Neural crest cell (in vitro differentiated cells): ENCODE data around the gene TEX14. TPM values are rescaled to one million over a fixed set of nuclear protein-coding genes. Genes with fewer than 3 reads are reported as not detected.

Source experiments
- DNase-seq: peaks from one replicate; pipeline ENCODE4 v3.0.0; 2021; ENCODE audit warnings: low read depth, mixed read lengths, low spot score
- H3K27ac Mint-ChIP-seq: one replicate; pipeline ENCODE4 v1.8.0; 2021; ENCODE audit warnings: mild to moderate bottlenecking, mixed read lengths; ENCODE audit not compliant: unreplicated experiment
- H3K27me3 Mint-ChIP-seq: 2 replicates; pipeline ENCODE4 v1.8.0; 2021; ENCODE audit warnings: low read depth, mild to moderate bottlenecking, mixed read lengths
- H3K36me3 Mint-ChIP-seq: 2 replicates; pipeline ENCODE4 v1.8.0; 2021; ENCODE audit warnings: low read depth, mild to moderate bottlenecking, mixed read lengths
- H3K4me1 Mint-ChIP-seq: 2 replicates; pipeline ENCODE4 v1.8.0; 2021; ENCODE audit warnings: mixed read lengths
- H3K4me3 Mint-ChIP-seq: one replicate; pipeline ENCODE4 v1.8.0; 2021; ENCODE audit warnings: mild to moderate bottlenecking, mixed read lengths
- H3K9me3 Mint-ChIP-seq: 2 replicates; pipeline ENCODE4 v1.8.0; 2021; ENCODE audit warnings: mixed read lengths
- total RNA-seq: library from RNA; stranded (reverse); gene quantifications from 2 replicates; pipeline ENCODE4 v1.2.1, GENCODE V29; 2021
- TF ChIP-seq, protein P1 (sequence below): fragments of 200-600 bp; sonication (generic); conservative IDR thresholded peaks from 2 replicates; pipeline ENCODE4 v1.5.0; 2021; ENCODE audit warnings: antibody characterized with exemption, mild to moderate bottlenecking

TEX14 gene
- total RNA-seq, 1 donor from 2014 or later, result 0.21 TPM

DNA sequence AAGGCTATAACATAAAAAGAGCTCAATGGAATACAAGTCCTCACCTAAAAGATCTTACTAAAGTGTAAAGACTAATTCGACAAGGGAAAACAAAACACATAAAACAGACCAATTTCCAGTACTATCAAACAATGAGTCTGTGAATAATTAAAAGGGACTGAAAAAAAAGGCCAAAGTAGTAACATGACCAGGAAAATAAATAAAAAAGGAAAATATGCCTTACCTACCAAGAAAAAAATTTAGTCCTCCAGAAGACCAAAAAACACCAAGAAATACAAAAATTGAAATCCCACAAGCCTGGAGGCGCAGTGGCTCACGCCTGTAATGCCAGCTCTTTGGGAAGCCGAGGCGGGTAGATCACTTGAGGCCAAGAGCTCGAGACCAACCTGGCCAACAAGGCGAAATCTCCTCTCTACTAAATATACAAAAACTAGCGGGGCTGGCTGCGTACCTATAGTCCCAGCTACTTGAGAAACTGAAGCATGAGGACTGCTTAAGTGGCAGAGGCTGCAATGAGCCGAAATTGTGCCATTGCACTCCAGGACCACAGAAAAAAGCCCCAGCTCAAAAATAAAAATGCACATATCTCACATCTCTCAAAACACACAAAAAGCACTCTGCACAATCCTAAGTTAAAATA is 60.8 kb downstream of the TEX14 start:
- H3K9me3 Mint-ChIP-seq, result no peaks in the 10 kb centered on the region
- DNase-seq, result peak; percentile 26
- H3K4me1 Mint-ChIP-seq, result peaks cover 6% of the 10 kb centered on the region
- peak overlapping the region; percentile 66 for H3K27ac Mint-ChIP-seq
- H3K27me3 Mint-ChIP-seq, result no peaks in the 10 kb centered on the region
- peak overlapping the region; percentile 26 for H3K4me3 Mint-ChIP-seq
- H3K36me3 Mint-ChIP-seq, result no peaks in the 10 kb centered on the region
- TF ChIP-seq, protein P1, sequence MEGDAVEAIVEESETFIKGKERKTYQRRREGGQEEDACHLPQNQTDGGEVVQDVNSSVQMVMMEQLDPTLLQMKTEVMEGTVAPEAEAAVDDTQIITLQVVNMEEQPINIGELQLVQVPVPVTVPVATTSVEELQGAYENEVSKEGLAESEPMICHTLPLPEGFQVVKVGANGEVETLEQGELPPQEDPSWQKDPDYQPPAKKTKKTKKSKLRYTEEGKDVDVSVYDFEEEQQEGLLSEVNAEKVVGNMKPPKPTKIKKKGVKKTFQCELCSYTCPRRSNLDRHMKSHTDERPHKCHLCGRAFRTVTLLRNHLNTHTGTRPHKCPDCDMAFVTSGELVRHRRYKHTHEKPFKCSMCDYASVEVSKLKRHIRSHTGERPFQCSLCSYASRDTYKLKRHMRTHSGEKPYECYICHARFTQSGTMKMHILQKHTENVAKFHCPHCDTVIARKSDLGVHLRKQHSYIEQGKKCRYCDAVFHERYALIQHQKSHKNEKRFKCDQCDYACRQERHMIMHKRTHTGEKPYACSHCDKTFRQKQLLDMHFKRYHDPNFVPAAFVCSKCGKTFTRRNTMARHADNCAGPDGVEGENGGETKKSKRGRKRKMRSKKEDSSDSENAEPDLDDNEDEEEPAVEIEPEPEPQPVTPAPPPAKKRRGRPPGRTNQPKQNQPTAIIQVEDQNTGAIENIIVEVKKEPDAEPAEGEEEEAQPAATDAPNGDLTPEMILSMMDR, result no peak

DNA sequence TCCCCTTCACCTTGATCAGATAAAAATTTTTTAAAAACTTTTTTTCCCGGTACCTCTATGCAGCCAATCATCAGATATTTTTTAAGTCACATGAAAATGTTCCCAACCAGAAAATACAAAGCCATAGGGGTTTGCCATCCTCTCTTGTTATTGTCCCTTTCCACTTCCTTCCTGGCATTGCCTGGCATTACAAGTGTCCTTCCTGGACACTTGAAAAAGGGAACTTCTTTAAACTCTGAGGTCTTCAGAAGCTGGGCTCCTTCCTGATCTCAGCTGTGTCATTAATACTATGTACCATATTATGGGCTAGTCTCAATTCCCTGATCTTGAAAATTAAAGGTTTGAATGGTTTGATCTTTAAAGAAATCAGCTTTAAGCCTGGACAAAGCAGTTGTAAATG is 64.9 kb downstream of the TEX14 start:
- H3K9me3 Mint-ChIP-seq, result no peaks in the 10 kb centered on the region
- H3K36me3 Mint-ChIP-seq, result no peaks in the 10 kb centered on the region

DNA sequence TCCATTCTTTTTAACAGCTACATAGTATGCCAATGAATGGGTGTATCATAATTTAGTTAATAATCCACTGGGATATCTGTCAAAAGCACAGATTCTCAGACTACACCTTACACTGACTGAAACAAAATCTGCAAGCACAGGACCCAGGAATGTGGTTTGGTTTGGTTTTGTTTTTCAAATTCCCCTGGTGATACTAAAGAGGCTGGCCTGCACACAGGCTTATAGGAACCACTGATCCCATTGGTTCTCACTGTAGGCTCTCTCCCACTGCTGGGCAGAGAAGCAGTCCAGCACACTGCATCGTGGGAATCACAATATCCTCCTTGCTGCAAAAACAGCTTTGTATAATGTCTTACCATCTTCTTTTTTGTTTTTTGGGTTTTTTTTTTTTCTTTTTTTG is 67.1 kb downstream of the TEX14 start:
- Mint-ChIP-seq H3K4me3 (no peak overlapping the region), H3K4me1 (no peaks in the 10 kb centered on the region), H3K27ac (no peak overlapping the region), H3K36me3 (no peaks in the 10 kb centered on the region), H3K9me3 (no peaks in the 10 kb centered on the region), H3K27me3 (peaks cover 12% of the 10 kb centered on the region)
- DNase-seq, result no peak
- TF ChIP-seq, protein P1, result no peak

More for the DNA sequence above, 64.9 kb downstream of the TEX14 start:
- H3K4me1 Mint-ChIP-seq, result peaks cover 6% of the 10 kb centered on the region
- TF ChIP-seq, protein P1, result no peak
- no peak for DNase-seq
- peaks cover 12% of the 10 kb centered on the region for H3K27me3 Mint-ChIP-seq
- no peak overlapping the region for H3K4me3 Mint-ChIP-seq
- H3K27ac Mint-ChIP-seq, result no peak overlapping the region

DNA sequence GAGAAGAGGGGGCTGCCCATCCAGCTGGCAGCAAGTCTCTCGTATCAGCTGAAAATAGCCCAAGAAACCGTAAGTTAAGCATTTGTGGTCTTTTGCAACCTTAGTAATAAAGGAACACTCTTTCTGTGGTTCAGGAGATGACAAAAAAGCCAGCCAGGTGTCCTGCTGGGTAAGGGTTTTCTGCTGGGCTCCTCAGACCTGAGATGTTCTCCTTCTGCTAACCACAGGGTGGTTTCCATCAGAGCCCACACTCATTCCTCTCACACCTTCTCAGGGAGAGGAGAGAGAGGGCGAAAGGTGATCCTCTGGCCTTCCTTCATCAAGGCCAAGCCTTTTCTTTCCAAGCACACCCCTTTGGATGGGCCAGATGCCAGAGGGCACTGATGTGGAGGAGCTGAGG is 70.7 kb downstream of the TEX14 start:
- H3K9me3 Mint-ChIP-seq, result no peaks in the 10 kb centered on the region
- H3K27me3 Mint-ChIP-seq, result peaks cover 12% of the 10 kb centered on the region
- H3K4me3 Mint-ChIP-seq, result no peak overlapping the region
- H3K27ac Mint-ChIP-seq, result no peak overlapping the region
- TF ChIP-seq, protein P1, result no peak
- no peak for DNase-seq
- H3K36me3 Mint-ChIP-seq, result no peaks in the 10 kb centered on the region
- H3K4me1 Mint-ChIP-seq, result no peaks in the 10 kb centered on the region

DNA sequence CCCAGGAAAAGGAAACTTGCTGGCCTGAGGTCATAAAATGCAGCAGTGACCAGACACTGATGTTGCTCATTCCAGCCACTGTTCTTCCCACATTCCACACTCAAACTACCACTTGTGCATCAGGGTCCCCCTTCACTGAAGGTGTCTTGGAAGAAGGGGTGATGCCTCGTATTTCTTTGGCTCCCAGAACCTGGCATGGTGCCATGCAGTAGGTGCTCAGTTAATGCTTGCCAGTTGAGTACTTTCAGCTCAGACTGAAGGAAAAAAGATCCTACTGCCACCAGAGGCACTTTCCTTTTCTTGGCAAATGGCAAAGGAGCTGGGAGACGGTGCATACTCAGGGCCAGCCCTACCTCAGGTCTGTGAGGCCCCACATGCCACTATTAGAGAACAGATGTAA is 73.5 kb downstream of the TEX14 start:
- H3K27me3 Mint-ChIP-seq, result peaks cover 7% of the 10 kb centered on the region
- H3K9me3 Mint-ChIP-seq, result no peaks in the 10 kb centered on the region
- no peak overlapping the region for H3K4me3 Mint-ChIP-seq
- TF ChIP-seq, protein P1, result no peak
- H3K4me1 Mint-ChIP-seq, result no peaks in the 10 kb centered on the region
- H3K27ac Mint-ChIP-seq, result no peak overlapping the region
- DNase-seq, result no peak
- H3K36me3 Mint-ChIP-seq, result no peaks in the 10 kb centered on the region
